ENCODE data around the gene BICRAL. TPM values are rescaled to one million over a fixed set of nuclear protein-coding genes. Genes with fewer than 3 reads are reported as not detected.

Gene BICRAL
- total RNA-seq, 2 donors from 2014 or later: 21.0 to 26.2 TPM

GRCh38 chr6:42845327-42845694 is 63.5 kb downstream of the BICRAL start:
- 88% methylated on average over 6 of the region's 6 CpGs for WGBS
- no peaks in the 10 kb centered on the region for H3K9me3 ChIP-seq
- no peak overlapping the region for H3K27ac ChIP-seq
- H3K4me1 ChIP-seq (replicated peaks): no peaks in the 10 kb centered on the region
- intact Hi-C loops (cut with DNase I): no loop called here
- no peak overlapping the region for H3K4me3 ChIP-seq
- H3K27me3 ChIP-seq (replicated peaks; ENCODE audit: insufficient read depth): no peaks in the 10 kb centered on the region
- TF ChIP-seq POLR2A (IDR thresholded peaks at IDR 0.05) (no peak), POLR2AphosphoS5 (IDR thresholded peaks at IDR 0.05) (no peak)
- TF ChIP-seq, protein P1, sequence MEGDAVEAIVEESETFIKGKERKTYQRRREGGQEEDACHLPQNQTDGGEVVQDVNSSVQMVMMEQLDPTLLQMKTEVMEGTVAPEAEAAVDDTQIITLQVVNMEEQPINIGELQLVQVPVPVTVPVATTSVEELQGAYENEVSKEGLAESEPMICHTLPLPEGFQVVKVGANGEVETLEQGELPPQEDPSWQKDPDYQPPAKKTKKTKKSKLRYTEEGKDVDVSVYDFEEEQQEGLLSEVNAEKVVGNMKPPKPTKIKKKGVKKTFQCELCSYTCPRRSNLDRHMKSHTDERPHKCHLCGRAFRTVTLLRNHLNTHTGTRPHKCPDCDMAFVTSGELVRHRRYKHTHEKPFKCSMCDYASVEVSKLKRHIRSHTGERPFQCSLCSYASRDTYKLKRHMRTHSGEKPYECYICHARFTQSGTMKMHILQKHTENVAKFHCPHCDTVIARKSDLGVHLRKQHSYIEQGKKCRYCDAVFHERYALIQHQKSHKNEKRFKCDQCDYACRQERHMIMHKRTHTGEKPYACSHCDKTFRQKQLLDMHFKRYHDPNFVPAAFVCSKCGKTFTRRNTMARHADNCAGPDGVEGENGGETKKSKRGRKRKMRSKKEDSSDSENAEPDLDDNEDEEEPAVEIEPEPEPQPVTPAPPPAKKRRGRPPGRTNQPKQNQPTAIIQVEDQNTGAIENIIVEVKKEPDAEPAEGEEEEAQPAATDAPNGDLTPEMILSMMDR (IDR thresholded peaks at IDR 0.05): no peak
- no peak for DNase-seq (ENCODE audit: low spot score)
- H3K36me3 ChIP-seq: no peaks in the 10 kb centered on the region

DNA sequence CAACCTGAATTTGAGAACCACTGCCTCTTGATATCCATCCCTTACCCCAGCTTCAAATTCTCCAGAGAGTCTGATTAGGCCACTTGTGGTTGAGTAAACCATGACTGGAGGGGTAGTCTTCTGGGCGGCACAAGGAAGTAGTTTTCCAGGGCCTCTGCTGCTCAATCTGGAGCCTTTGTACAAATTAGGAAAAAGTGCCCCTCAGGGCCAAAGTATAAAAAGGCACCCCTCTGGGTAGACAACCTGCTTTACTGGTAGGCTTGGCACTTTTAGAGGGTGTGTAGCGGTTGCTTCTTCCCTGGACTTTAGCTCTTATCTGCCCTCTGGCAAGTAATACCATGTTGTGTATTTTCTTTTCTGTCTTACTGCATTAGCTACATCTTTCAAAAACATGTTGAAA is 64.7 kb downstream of the BICRAL start:
- no peak overlapping the region for H3K27ac ChIP-seq
- DNase-seq (ENCODE audit: low spot score): no peak
- H3K9me3 ChIP-seq: no peaks in the 10 kb centered on the region
- H3K4me3 ChIP-seq: no peak overlapping the region
- H3K36me3 ChIP-seq: no peaks in the 10 kb centered on the region
- TF ChIP-seq POLR2AphosphoS5 (IDR thresholded peaks at IDR 0.05): no peak
- no peak for TF ChIP-seq POLR2A (IDR thresholded peaks at IDR 0.05)
- TF ChIP-seq, protein P1 (IDR thresholded peaks at IDR 0.05): no peak
- H3K27me3 ChIP-seq (replicated peaks; ENCODE audit: insufficient read depth): no peaks in the 10 kb centered on the region
- no peaks in the 10 kb centered on the region for H3K4me1 ChIP-seq (replicated peaks)
- WGBS: 90% methylated on average over 2 of the region's 2 CpGs
- intact Hi-C loops (cut with DNase I): no loop called here

DNA sequence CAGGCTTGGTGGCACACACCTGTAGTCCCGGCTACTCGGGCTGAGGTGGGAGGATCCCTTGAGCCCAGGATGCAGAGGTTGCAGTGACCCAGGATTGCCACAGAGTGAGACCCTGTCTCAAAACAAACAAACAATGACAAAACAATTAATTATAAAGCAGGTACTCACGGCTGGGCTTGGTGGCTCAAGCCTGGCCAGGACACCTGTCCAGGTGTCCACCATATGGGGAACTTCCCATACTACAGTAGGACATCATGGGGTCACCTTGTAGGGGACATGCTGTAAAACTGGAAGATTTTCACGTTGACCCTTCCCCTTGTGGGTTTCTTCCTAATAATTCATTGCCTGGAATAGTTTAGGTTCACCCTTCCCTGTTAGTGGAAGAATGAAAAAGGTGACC is 66.8 kb downstream of the BICRAL start:
- no peak for DNase-seq (ENCODE audit: low spot score)
- Histone ChIP-seq H3K27me3 (replicated peaks; ENCODE audit: insufficient read depth) (no peaks in the 10 kb centered on the region), H3K9me3 (no peaks in the 10 kb centered on the region), H3K4me3 (no peak overlapping the region), H3K4me1 (replicated peaks) (no peaks in the 10 kb centered on the region), H3K36me3 (no peaks in the 10 kb centered on the region), H3K27ac (no peak overlapping the region)
- 87% methylated on average over 4 of the region's 4 CpGs for WGBS
- TF ChIP-seq POLR2A (IDR thresholded peaks at IDR 0.05) (no peak), POLR2AphosphoS5 (IDR thresholded peaks at IDR 0.05) (no peak)
- TF ChIP-seq, protein P1 (IDR thresholded peaks at IDR 0.05): no peak
- intact Hi-C loops (cut with DNase I): no loop called here

- Histone ChIP-seq H3K27ac (no peak overlapping the region), H3K27me3 (replicated peaks; ENCODE audit: insufficient read depth) (no peaks in the 10 kb centered on the region), H3K9me3 (no peaks in the 10 kb centered on the region), H3K4me3 (no peak overlapping the region), H3K4me1 (replicated peaks) (no peaks in the 10 kb centered on the region), H3K36me3 (peaks cover 0 to 3% of the 10 kb centered on the region in 2 donors)
- DNase-seq (ENCODE audit: low spot score): no peak
- TF ChIP-seq, protein P1 (IDR thresholded peaks at IDR 0.05): no peak
- TF ChIP-seq POLR2A (IDR thresholded peaks at IDR 0.05): no peak
- no peak for TF ChIP-seq POLR2AphosphoS5 (IDR thresholded peaks at IDR 0.05)
- 96% methylated on average over 2 of the region's 2 CpGs for WGBS
- intact Hi-C loops (cut with DNase I): no loop called here
Measured at GRCh38 chr6:42851599-42851998, 69.7 kb downstream of the BICRAL start.

- intact Hi-C loops (cut with DNase I): no loop called here
- no peak for DNase-seq (ENCODE audit: low spot score)
- WGBS: 90% methylated on average over 1 of the region's 1 CpG
- H3K27ac ChIP-seq: no peak overlapping the region
- no peaks in the 10 kb centered on the region for H3K4me1 ChIP-seq (replicated peaks)
- TF ChIP-seq, protein P1 (IDR thresholded peaks at IDR 0.05): no peak
- no peak for TF ChIP-seq POLR2A (IDR thresholded peaks at IDR 0.05)
- TF ChIP-seq POLR2AphosphoS5 (IDR thresholded peaks at IDR 0.05): no peak
- H3K4me3 ChIP-seq: no peak overlapping the region
- H3K9me3 ChIP-seq: no peaks in the 10 kb centered on the region
- peaks cover 4 to 34% of the 10 kb centered on the region in 2 donors for H3K36me3 ChIP-seq
- H3K27me3 ChIP-seq (replicated peaks; ENCODE audit: insufficient read depth): no peaks in the 10 kb centered on the region
Measured at GRCh38 chr6:42860036-42860435, 78.2 kb downstream of the BICRAL start.

All from prostate gland (tissue), 2 donors.